Inflammatory macrophage treated with lipopolysaccharide for 4 hours (primary cell): Measurements from ENCODE around the gene GC.
A peak's percentile ranks its signal among the peaks of the same experiment; 100 is the strongest.
"Not testable (repeated sequence)": the region's sequence is repeated elsewhere in the genome, so short reads cannot be mapped to it uniquely, and the experiment has no call there.

Source experiments
- DNase-seq: peaks from one replicate; pipeline ENCODE4 v3.0.0-alpha.2; 2020

The GC gene

DNA sequence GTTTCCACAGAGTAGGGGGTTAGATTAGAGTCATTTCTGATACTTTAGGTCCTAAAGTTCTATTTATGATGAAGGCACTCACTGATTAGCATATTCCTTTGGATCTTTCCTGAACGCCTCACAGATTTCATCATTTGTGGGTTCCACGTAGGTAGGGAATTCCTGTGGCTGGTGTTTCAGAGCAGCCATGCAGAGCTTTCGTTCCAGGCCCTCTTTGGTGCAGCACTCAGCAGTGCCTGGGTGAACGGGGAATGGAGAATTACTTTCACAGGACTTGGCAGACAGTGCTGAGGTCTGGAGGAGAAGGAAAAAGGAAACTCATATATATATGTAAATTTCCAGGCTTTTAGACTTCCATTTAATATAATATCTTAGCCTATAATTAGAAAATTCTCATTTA lies 18.5 kb downstream of the GC start:
- DNase-seq: no peak

GRCh38 chr4:71752383-71753042 lies 31.4 kb downstream of the GC start:
- no peak for DNase-seq

DNA sequence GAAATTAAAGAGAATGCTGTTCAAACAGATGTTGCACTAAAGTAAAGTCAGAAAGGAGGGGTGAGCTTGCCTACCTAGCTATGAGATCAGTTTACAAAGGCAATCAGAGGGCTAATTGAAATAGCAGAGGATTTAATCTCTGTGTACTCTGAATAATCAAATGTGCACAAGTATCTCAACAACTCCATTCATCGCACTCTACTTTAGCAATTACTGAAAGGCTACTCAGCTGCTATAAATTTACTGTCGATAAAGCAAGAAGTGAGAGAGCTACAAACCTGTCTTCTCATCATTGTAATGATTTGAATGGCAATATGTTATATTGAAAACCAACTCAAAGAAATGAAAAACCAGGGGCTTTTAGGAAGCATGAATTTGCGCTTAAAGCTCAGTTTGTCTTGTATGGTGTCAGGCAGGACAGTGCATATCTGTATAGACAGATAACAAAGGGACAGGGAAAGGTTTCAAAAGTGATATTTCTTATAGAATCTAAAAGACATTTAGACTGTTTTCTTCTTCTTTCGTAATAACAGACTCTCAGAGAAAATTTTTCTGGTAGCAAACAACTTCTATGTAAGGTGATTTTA lies 34.8 kb downstream of the GC start:
- DNase-seq: no peak

DNA sequence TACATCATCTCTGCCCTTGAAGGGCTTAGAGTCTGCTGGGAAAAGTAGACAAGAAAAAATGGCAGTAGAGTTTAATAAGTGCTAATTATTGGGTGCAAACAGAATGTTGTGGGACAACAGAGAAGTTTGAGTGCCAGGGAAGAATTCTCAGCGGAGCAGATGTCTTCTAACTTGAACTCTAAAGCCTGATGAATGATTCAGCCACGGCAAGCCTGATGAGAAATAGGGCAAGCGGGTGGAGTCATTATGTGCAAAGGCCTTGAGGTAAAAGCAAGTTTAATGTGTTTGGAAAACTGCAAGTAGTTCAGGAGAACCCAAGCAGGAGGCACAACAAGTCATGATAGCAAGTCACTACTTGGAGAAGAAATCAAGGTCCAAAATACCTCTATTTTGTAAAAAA lies 37.5 kb downstream of the GC start:
- DNase-seq: no peak

- not testable (repeated sequence) for DNase-seq
Measured at GRCh38 chr4:71738782-71739181, 45.1 kb downstream of the GC start.

- no peak for DNase-seq
Measured at GRCh38 chr4:71732706-71733105, 51.2 kb downstream of the GC start.

- DNase-seq: no peak
Measured at GRCh38 chr4:71732066-71732465, 51.8 kb downstream of the GC start.

DNA sequence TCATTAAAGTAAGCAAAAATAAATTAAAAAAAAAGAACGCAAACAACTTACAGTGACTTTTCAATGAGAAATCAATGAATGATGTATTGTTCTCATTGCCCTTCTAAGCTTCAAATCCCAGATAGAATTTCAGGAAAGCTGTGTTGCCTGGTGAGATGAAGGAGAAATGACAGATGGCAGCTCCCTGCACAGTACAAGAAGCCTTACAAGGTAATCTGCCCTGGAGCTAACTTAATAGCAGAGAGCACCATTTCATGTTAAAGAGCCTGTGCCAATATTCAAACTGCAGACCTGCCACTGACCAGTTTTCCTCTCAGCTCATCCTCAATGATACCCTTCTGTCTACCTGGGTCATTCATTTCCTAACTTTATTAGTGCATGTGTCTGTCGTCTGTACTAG lies 54.0 kb downstream of the GC start:
- no peak for DNase-seq

DNA sequence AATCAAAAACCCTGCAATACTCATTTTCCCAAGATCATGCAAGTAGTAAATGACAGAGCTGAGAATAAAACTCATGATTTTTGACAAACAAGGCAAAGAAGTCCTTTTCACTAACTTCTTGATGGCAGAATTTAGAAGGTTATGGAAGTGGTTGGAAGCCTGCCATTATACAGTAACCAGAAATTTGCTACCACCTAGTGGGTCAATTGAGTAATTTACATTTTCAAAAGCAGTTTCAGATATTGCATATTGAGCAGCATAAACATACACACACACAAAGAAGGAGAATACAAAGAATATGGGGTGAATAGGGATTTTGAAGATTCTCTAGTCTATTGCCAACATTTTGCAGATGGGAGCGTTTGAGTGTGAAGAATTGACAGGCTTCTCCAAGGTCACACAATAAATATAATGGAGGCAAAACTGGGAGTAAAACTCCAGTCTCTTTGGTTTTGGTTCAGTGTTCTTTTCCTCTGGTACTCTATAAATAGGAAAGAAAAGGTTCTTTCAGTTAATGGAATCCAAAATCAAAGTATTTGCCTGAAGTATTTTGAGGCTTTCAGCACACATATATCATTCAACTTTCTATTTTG lies 70.2 kb downstream of the GC start:
- peak; percentile 30 for DNase-seq

GRCh38 chr4:71711985-71712348 lies 71.9 kb downstream of the GC start:
- DNase-seq: no peak

GRCh38 chr4:71711044-71711984 lies 72.6 kb downstream of the GC start:
- DNase-seq: no peak

DNA sequence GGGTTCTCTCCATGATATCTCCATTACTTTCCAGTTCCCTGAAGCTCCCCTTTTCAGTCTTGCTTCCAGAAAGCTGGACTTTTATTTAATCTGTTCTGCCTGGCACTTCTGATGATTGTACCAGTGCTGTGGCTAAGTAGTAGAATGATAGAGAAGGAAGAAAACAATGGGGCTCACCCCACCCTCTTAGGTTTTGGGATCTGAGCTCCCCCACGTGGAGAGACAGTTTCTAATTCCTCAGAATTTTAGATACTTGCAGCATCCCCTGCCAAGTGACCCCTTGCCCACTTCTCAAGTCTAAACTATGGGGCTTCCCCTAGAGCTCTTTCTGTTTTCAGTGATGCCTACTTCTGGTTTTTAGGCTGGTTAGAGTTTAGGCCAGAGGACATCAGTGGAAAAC lies 73.9 kb downstream of the GC start:
- DNase-seq: no peak

GRCh38 chr4:71698141-71698540 lies 85.7 kb downstream of the GC start:
- DNase-seq: no peak

GRCh38 chr4:71697031-71697430 lies 86.8 kb downstream of the GC start:
- no peak for DNase-seq

DNA sequence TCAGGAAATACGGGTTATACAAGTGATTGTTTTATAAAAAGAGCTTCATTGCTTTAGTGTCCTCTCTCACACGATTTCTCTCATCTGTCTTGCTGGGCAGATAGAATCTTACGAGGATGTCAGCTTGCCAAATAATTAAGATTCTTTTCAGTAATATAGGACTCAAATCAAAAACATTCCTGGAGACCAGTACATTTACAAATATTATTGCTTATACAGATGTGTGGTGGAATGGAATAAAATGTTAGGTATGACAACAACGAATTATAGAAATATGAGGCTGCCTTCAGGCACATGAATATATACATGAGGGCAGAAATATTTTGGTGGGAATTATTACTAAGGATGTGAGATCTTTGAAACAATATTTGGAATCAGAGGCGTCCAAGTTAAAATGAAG lies 88.9 kb downstream of the GC start:
- DNase-seq: no peak

DNA sequence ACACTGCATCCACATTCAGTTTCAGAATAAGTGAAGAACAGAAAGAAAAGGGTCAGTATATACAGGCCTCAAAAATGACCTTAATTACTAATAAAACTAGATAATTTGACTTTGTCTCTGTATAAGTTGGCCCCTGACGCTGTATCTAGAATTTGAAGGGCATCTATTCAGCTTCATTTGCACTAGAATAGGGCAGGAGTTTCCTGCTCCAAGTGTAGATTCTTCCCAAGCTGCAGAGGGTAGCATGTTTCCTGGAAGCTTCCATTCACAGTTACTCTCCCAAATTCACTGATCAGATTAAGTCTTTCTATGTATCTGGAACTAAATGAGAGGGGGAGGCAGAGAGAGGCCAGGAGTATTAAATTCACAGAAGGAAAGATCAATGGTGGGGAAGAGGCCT lies 90.9 kb downstream of the GC start:
- no peak for DNase-seq

GRCh38 chr4:71692198-71692597 lies 91.7 kb downstream of the GC start:
- DNase-seq: no peak
